Prostate gland (tissue), 2 donors: Measurements from ENCODE around the gene STAMBPL1. TPM values are rescaled to one million over a fixed set of nuclear protein-coding genes. Genes with fewer than 3 reads are reported as not detected.

Source experiments
- DNase-seq: peaks from one replicate; pipeline ENCODE4 v3.0.0-alpha.2; 2019; ENCODE audit warnings: low spot score
- H3K27ac ChIP-seq, 2 donors: fragments of 200-600 bp; sonication (generic); 2 replicates each; pipeline ENCODE4 v1.5.1; 2017 to 2019
- H3K27me3 ChIP-seq: fragments of 200-600 bp; sonication (generic); replicated peaks from 2 replicates; pipeline ENCODE4 v1.5.1; 2019; ENCODE audit not compliant: insufficient read depth
- H3K36me3 ChIP-seq, 2 donors: fragments of 200-600 bp; sonication (generic); 1 replicate in 1 of 2; 2 replicates in 1 of 2; pipeline versions ENCODE4 v1.5.1 to v1.8.1; 2017 to 2019
- H3K4me1 ChIP-seq: fragments of 200-600 bp; sonication (generic); replicated peaks from 2 replicates; pipeline ENCODE4 v1.5.1; 2019
- H3K4me3 ChIP-seq, 2 donors: fragments of 200-600 bp; sonication (generic); 2 replicates each; pipeline ENCODE4 v1.5.1; 2017 to 2019
- H3K9me3 ChIP-seq: fragments of 200-600 bp; sonication (generic); 2 replicates; pipeline ENCODE4 v1.5.1; 2017
- CTCF ChIP-seq, 4 experiments: fragments of 200-600 bp in 2 of 4; fragments of 450-650 bp in 2 of 4; sonication (generic) in 2 of 4; IDR thresholded peaks; 1 replicate in 3 of 4; 2 replicates in 1 of 4; pipeline ENCODE4 v1.5.1; 2016 to 2019; ENCODE audit warnings: antibody characterized with exemption in 4 of 4, mild to moderate bottlenecking in 2 of 4, moderate library complexity in 2 of 4
- POLR2A ChIP-seq: fragments of 450-650 bp; IDR thresholded peaks from one replicate; pipeline ENCODE4 v1.6.1; 2016; ENCODE audit warnings: antibody characterized with exemption, mild to moderate bottlenecking
- POLR2AphosphoS5 ChIP-seq: sonication (generic); formaldehyde crosslinking; IDR thresholded peaks from one replicate; pipeline ENCODE4 v1.6.1; 2017; ENCODE audit warnings: antibody characterized with exemption
- WGBS: methylation state at CpG from one replicate; pipeline ENCODE4 v1.1.5; 2018; 5-methylcytosine and 5-hydroxymethylcytosine counted together
- intact Hi-C: fragments of 100-400 bp; cut with DNase I; formaldehyde crosslinking; loops from one replicate; pipeline ENCODE4 v1.14.2; 2022
- total RNA-seq, 2 donors: library from RNA; depleted of rRNA; stranded (reverse); fragments of >200 nt; gene quantifications; one replicate each; pipeline ENCODE4 v1.1.0, GENCODE V29; 2016

STAMBPL1 gene
- total RNA-seq, 2 donors from 2014 or later: 3.6 to 5.8 TPM

GRCh38 chr10:88957381-88957780, 77.3 kb downstream of the STAMBPL1 start:
- Histone ChIP-seq H3K4me3 (no peak overlapping the region), H3K27me3 (no peaks in the 10 kb centered on the region), H3K36me3 (no peaks in the 10 kb centered on the region), H3K27ac (no peak overlapping the region), H3K4me1 (no peaks in the 10 kb centered on the region), H3K9me3 (no peaks in the 10 kb centered on the region)
- 82% methylated on average over 1 of the region's 1 CpG for WGBS
- no peak for DNase-seq
- TF ChIP-seq CTCF (IDR thresholded peaks at IDR 0.05): no peak
- no peak for TF ChIP-seq POLR2AphosphoS5
- TF ChIP-seq POLR2A: no peak
- intact Hi-C loops: no loop called here

GRCh38 chr10:88958721-88959120, 78.7 kb downstream of the STAMBPL1 start:
- Histone ChIP-seq H3K9me3 (no peaks in the 10 kb centered on the region), H3K27ac (no peak overlapping the region), H3K27me3 (no peaks in the 10 kb centered on the region), H3K4me1 (no peaks in the 10 kb centered on the region), H3K4me3 (no peak overlapping the region), H3K36me3 (no peaks in the 10 kb centered on the region)
- 92% methylated on average over 6 of the region's 6 CpGs for WGBS
- TF ChIP-seq CTCF (IDR thresholded peaks at IDR 0.05) (no peak), POLR2A (no peak), POLR2AphosphoS5 (no peak)
- intact Hi-C loops: no loop called here
- DNase-seq: no peak

- no peak for DNase-seq
- H3K27me3 ChIP-seq: no peaks in the 10 kb centered on the region
- H3K27ac ChIP-seq: no peak overlapping the region
- H3K36me3 ChIP-seq: no peaks in the 10 kb centered on the region
- TF ChIP-seq CTCF (IDR thresholded peaks at IDR 0.05) (no peak), POLR2A (no peak), POLR2AphosphoS5 (no peak)
- no peaks in the 10 kb centered on the region for H3K9me3 ChIP-seq
- no peaks in the 10 kb centered on the region for H3K4me1 ChIP-seq
- no peak overlapping the region for H3K4me3 ChIP-seq
- intact Hi-C loops: no loop called here
- WGBS: 88% methylated on average over 1 of the region's 1 CpG
Measured at GRCh38 chr10:88960802-88961201, 80.8 kb downstream of the STAMBPL1 start.

- Histone ChIP-seq H3K9me3 (no peaks in the 10 kb centered on the region), H3K4me1 (no peaks in the 10 kb centered on the region), H3K27ac (no peak overlapping the region), H3K4me3 (no peak overlapping the region), H3K27me3 (no peaks in the 10 kb centered on the region), H3K36me3 (no peaks in the 10 kb centered on the region)
- no peak for DNase-seq
- intact Hi-C loops: no loop called here
- TF ChIP-seq POLR2A: no peak
- no peak for TF ChIP-seq CTCF (IDR thresholded peaks at IDR 0.05)
Measured at GRCh38 chr10:88961266-88961665, 81.2 kb downstream of the STAMBPL1 start.

GRCh38 chr10:88962336-88962735, 82.3 kb downstream of the STAMBPL1 start:
- WGBS: 78% methylated on average over 2 of the region's 2 CpGs
- no peaks in the 10 kb centered on the region for H3K4me1 ChIP-seq
- intact Hi-C loops: no loop called here

More at GRCh38 chr10:88962336-88962735, 82.3 kb downstream of the STAMBPL1 start:
- Histone ChIP-seq H3K9me3 (no peaks in the 10 kb centered on the region), H3K4me3 (no peak overlapping the region), H3K36me3 (no peaks in the 10 kb centered on the region), H3K27ac (no peak overlapping the region), H3K27me3 (no peaks in the 10 kb centered on the region)
- DNase-seq: no peak
- TF ChIP-seq POLR2A: no peak
- TF ChIP-seq POLR2AphosphoS5: no peak
- no peak for TF ChIP-seq CTCF (IDR thresholded peaks at IDR 0.05)
